Loucy (cell line): Measurements from ENCODE around the gene MRAS.

ENCODE experiments used
- EZH2phosphoT487 ChIP-seq: fragments of 200-600 bp; IDR thresholded peaks from 2 replicates; pipeline ENCODE4 v1.6.1; 2018; ENCODE audit warnings: antibody characterized with exemption, mild to moderate bottlenecking, moderate library complexity, borderline replicate concordance
- TF ChIP-seq, protein P1 (sequence below): fragments of 200-600 bp; sonication (generic); conservative IDR thresholded peaks from 2 replicates; pipeline ENCODE4 v1.5.1; 2014; ENCODE audit warnings: mild to moderate bottlenecking, antibody characterized with exemption, low read length

GRCh38 chr3:138401834-138402233 is 53.5 kb downstream of the MRAS start:
- TF ChIP-seq, protein P1, sequence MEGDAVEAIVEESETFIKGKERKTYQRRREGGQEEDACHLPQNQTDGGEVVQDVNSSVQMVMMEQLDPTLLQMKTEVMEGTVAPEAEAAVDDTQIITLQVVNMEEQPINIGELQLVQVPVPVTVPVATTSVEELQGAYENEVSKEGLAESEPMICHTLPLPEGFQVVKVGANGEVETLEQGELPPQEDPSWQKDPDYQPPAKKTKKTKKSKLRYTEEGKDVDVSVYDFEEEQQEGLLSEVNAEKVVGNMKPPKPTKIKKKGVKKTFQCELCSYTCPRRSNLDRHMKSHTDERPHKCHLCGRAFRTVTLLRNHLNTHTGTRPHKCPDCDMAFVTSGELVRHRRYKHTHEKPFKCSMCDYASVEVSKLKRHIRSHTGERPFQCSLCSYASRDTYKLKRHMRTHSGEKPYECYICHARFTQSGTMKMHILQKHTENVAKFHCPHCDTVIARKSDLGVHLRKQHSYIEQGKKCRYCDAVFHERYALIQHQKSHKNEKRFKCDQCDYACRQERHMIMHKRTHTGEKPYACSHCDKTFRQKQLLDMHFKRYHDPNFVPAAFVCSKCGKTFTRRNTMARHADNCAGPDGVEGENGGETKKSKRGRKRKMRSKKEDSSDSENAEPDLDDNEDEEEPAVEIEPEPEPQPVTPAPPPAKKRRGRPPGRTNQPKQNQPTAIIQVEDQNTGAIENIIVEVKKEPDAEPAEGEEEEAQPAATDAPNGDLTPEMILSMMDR, result no peak
- no peak for TF ChIP-seq EZH2phosphoT487
